Tibial nerve (tissue), 4 donors: ENCODE data around the gene NAPA.

Experiments
- CTCF ChIP-seq, 5 experiments: fragments of 200-600 bp in 3 of 5; fragments of 450-650 bp in 2 of 5; sonication (generic) in 3 of 5; IDR thresholded peaks; one replicate each; pipeline ENCODE4 v1.5.1; 2016 to 2019; ENCODE audit warnings: antibody characterized with exemption in 5 of 5, mild to moderate bottlenecking in 3 of 5, moderate library complexity in 2 of 5
- EP300 ChIP-seq, 2 donors: sonication (generic); formaldehyde crosslinking; IDR thresholded peaks; one replicate each; pipeline ENCODE4 v1.6.1; 2017; ENCODE audit warnings: antibody characterized with exemption in 2 of 2, mild to moderate bottlenecking in 1 of 2
- POLR2A ChIP-seq, 2 donors: fragments of 450-650 bp; IDR thresholded peaks; one replicate each; pipeline ENCODE4 v1.6.1; 2017; ENCODE audit warnings: antibody characterized with exemption in 2 of 2, mild to moderate bottlenecking in 2 of 2, moderate library complexity in 2 of 2

- no peak for TF ChIP-seq CTCF (IDR thresholded peaks at IDR 0.05)
- no peak for TF ChIP-seq POLR2A (IDR thresholded peaks at IDR 0.05)
- TF ChIP-seq EP300 (IDR thresholded peaks at IDR 0.05) = no peak
Observed at GRCh38 chr19:47458672-47459071, 56.2 kb downstream of the NAPA start.
